Activated naive CD4-positive, alpha-beta T cell treated with anti-CD3 and anti-CD28 coated beads, Interleukin-2, amount 10 ng/mL, durations not matched to agents 7 days and 5 days (primary cell): ENCODE measurements around the gene HASPIN.
"Not testable (repeated sequence)": the region's sequence is repeated elsewhere in the genome, so short reads cannot be mapped to it uniquely, and the experiment has no call there.

ENCODE experiments used
- CTCF ChIA-PET: fragments of 350-600 bp; sonication (Branson Sonifier 250); formaldehyde crosslinking; loops from one replicate; lab custom pipeline; 2021; ENCODE audit warnings: antibody characterized with exemption; lab: Charles Lee
- DNase-seq: peaks from one replicate; pipeline ENCODE4 v3.0.0-alpha.2; 2020
- H3K27ac Mint-ChIP-seq: one replicate; pipeline ENCODE4 v1.8.0; 2021; ENCODE audit warnings: mild to moderate bottlenecking, moderate library complexity, mixed read lengths
- H3K27me3 Mint-ChIP-seq: one replicate; pipeline ENCODE4 v1.8.0; 2021; ENCODE audit warnings: mild to moderate bottlenecking, mixed read lengths
- H3K36me3 Mint-ChIP-seq: one replicate; pipeline ENCODE4 v1.8.0; 2021; ENCODE audit warnings: mixed read lengths
- H3K4me1 Mint-ChIP-seq: one replicate; pipeline ENCODE4 v1.8.0; 2021; ENCODE audit warnings: mixed read lengths
- H3K4me3 Mint-ChIP-seq: one replicate; pipeline ENCODE4 v1.8.0; 2021; ENCODE audit warnings: mild to moderate bottlenecking, moderate library complexity, mixed read lengths
- H3K9me3 Mint-ChIP-seq: one replicate; pipeline ENCODE4 v1.8.0; 2021; ENCODE audit warnings: mixed read lengths

The HASPIN gene

GRCh38 chr17:3689262-3690093, 34.2 kb upstream of the HASPIN start:
- no peak for DNase-seq
- no peaks in the 10 kb centered on the region for H3K9me3 Mint-ChIP-seq
- H3K4me1 Mint-ChIP-seq = peaks cover 15% of the 10 kb centered on the region
- peak overlapping the region; percentile 38 for H3K27ac Mint-ChIP-seq
- CTCF ChIA-PET = no interaction called here
- H3K27me3 Mint-ChIP-seq = no peaks in the 10 kb centered on the region
- H3K4me3 Mint-ChIP-seq = no peak overlapping the region
- peaks cover 8% of the 10 kb centered on the region for H3K36me3 Mint-ChIP-seq

GRCh38 chr17:3690094-3690715, 33.5 kb upstream of the HASPIN start:
- no peak overlapping the region for H3K27ac Mint-ChIP-seq

GRCh38 chr17:3691617-3692067, 32.1 kb upstream of the HASPIN start:
- CTCF ChIA-PET = interaction anchor here (1.3 to 2.7 kb wide), 3 partner anchors 9 to 154 kb away, joined by 3 to 7 read pairs (median 4); partner anchors contain the start of gene NCBP3
- no peak for DNase-seq
- peaks cover 10% of the 10 kb centered on the region for H3K36me3 Mint-ChIP-seq
- no peaks in the 10 kb centered on the region for H3K27me3 Mint-ChIP-seq
- H3K4me3 Mint-ChIP-seq = no peak overlapping the region
- H3K27ac Mint-ChIP-seq = no peak overlapping the region
- H3K4me1 Mint-ChIP-seq = peaks cover 33% of the 10 kb centered on the region
- H3K9me3 Mint-ChIP-seq = no peaks in the 10 kb centered on the region

More at GRCh38 chr17:3690094-3690715, 33.5 kb upstream of the HASPIN start:
- DNase-seq = no peak
- Mint-ChIP-seq H3K36me3 (peaks cover 10% of the 10 kb centered on the region), H3K27me3 (no peaks in the 10 kb centered on the region), H3K4me3 (no peak overlapping the region), H3K4me1 (peaks cover 20% of the 10 kb centered on the region), H3K9me3 (no peaks in the 10 kb centered on the region)
- CTCF ChIA-PET = interaction anchor here (0.6 kb wide), 1 partner anchor 11 kb away, joined by 3 read pairs; no protein-coding TSS in a partner anchor

GRCh38 chr17:3692346-3692745, 31.4 kb upstream of the HASPIN start:
- Mint-ChIP-seq H3K36me3 (peaks cover 10% of the 10 kb centered on the region), H3K4me1 (peaks cover 35% of the 10 kb centered on the region), H3K27ac (no peak overlapping the region), H3K27me3 (no peaks in the 10 kb centered on the region), H3K4me3 (no peak overlapping the region), H3K9me3 (no peaks in the 10 kb centered on the region)
- no peak for DNase-seq
- CTCF ChIA-PET = interaction anchor here (1.3 to 2.7 kb wide), 3 partner anchors 9 to 154 kb away, joined by 3 to 7 read pairs (median 4); partner anchors contain the start of gene NCBP3

- H3K36me3 Mint-ChIP-seq = peaks cover 10% of the 10 kb centered on the region
- H3K4me3 Mint-ChIP-seq = no peak overlapping the region
- no peaks in the 10 kb centered on the region for H3K9me3 Mint-ChIP-seq
- peaks cover 4% of the 10 kb centered on the region for H3K27me3 Mint-ChIP-seq
- no peak overlapping the region for H3K27ac Mint-ChIP-seq
- DNase-seq = no peak
- H3K4me1 Mint-ChIP-seq = peaks cover 36% of the 10 kb centered on the region
- CTCF ChIA-PET = interaction anchor here (2.7 kb wide), 1 partner anchor 10 kb away, joined by 7 read pairs; no protein-coding TSS in a partner anchor
Observed at GRCh38 chr17:3693141-3693540, 30.6 kb upstream of the HASPIN start.

GRCh38 chr17:3693829-3694231, 29.9 kb upstream of the HASPIN start:
- peak overlapping the region; percentile 55 for H3K27ac Mint-ChIP-seq
- peaks cover 36% of the 10 kb centered on the region for H3K4me1 Mint-ChIP-seq
- CTCF ChIA-PET = interaction anchor here (1.0 kb wide), 1 partner anchor 10 kb away, joined by 5 read pairs; no protein-coding TSS in a partner anchor
- peaks cover 4% of the 10 kb centered on the region for H3K27me3 Mint-ChIP-seq
- H3K36me3 Mint-ChIP-seq = peaks cover 10% of the 10 kb centered on the region
- no peak for DNase-seq
- H3K9me3 Mint-ChIP-seq = no peaks in the 10 kb centered on the region
- H3K4me3 Mint-ChIP-seq = peak overlapping the region; percentile 81

GRCh38 chr17:3695129-3695722, 28.5 kb upstream of the HASPIN start:
- H3K27me3 Mint-ChIP-seq = peaks cover 4% of the 10 kb centered on the region
- H3K4me1 Mint-ChIP-seq = peaks cover 34% of the 10 kb centered on the region
- H3K36me3 Mint-ChIP-seq = peaks cover 6% of the 10 kb centered on the region
- CTCF ChIA-PET = interaction anchor here (0.6 to 1.2 kb wide), 5 partner anchors 11 to 43 kb away, joined by 3 to 5 read pairs (median 3); partner anchors contain the start of gene HASPIN
- H3K9me3 Mint-ChIP-seq = no peaks in the 10 kb centered on the region
- H3K27ac Mint-ChIP-seq = no peak overlapping the region
- DNase-seq = no peak
- peak overlapping the region; percentile 81 for H3K4me3 Mint-ChIP-seq

- Mint-ChIP-seq H3K36me3 (peaks cover 8% of the 10 kb centered on the region), H3K4me3 (peak within 1 kb of the TSS; percentile 88), H3K4me1 (peaks cover 34% of the 10 kb centered on the region), H3K9me3 (no peaks in the 10 kb centered on the region), H3K27me3 (peaks cover 4% of the 10 kb centered on the region), H3K27ac (peak within 1 kb of the TSS; percentile 91)
- DNase-seq = peak; percentile 62
- CTCF ChIA-PET = interaction anchor here (0.6 to 1.2 kb wide), 8 partner anchors 12 to 42 kb away, joined by 3 to 5 read pairs (median 3); partner anchors contain the start of gene HASPIN
Observed at GRCh38 chr17:3695723-3696411, 27.8 kb upstream of the HASPIN start, which contains the start of gene P2RX5. TSS of gene P2RX5 (minus strand) at chr17:3696155. CDS start at chr17:3696005, 150 bp downstream.

- peaks cover 33% of the 10 kb centered on the region for H3K4me1 Mint-ChIP-seq
- no peak for DNase-seq
- H3K27me3 Mint-ChIP-seq = peaks cover 4% of the 10 kb centered on the region
- no peak overlapping the region for H3K27ac Mint-ChIP-seq
- no peak overlapping the region for H3K4me3 Mint-ChIP-seq
- CTCF ChIA-PET = interaction anchor here (1.1 kb wide), 1 partner anchor 26 kb away, joined by 3 read pairs; no protein-coding TSS in a partner anchor
- peaks cover 7% of the 10 kb centered on the region for H3K36me3 Mint-ChIP-seq
- H3K9me3 Mint-ChIP-seq = no peaks in the 10 kb centered on the region
Observed at GRCh38 chr17:3697103-3697476, 26.6 kb upstream of the HASPIN start.

GRCh38 chr17:3698139-3698538, 25.6 kb upstream of the HASPIN start:
- Mint-ChIP-seq H3K9me3 (peaks cover 6% of the 10 kb centered on the region), H3K27me3 (peaks cover 4% of the 10 kb centered on the region), H3K4me1 (peaks cover 31% of the 10 kb centered on the region), H3K36me3 (peaks cover 12% of the 10 kb centered on the region), H3K4me3 (no peak overlapping the region), H3K27ac (no peak overlapping the region)
- no peak for DNase-seq
- CTCF ChIA-PET = no interaction called here

- no peak for DNase-seq
- Mint-ChIP-seq H3K9me3 (peaks cover 6% of the 10 kb centered on the region), H3K4me3 (no peak overlapping the region), H3K27ac (no peak overlapping the region), H3K36me3 (peaks cover 10% of the 10 kb centered on the region), H3K27me3 (peaks cover 4% of the 10 kb centered on the region), H3K4me1 (peaks cover 17% of the 10 kb centered on the region)
- CTCF ChIA-PET = no interaction called here
Observed at GRCh38 chr17:3699951-3700350, 23.8 kb upstream of the HASPIN start.

- not testable (repeated sequence) for H3K27me3 Mint-ChIP-seq, H3K36me3 Mint-ChIP-seq, H3K4me3 Mint-ChIP-seq, H3K4me1 Mint-ChIP-seq, H3K9me3 Mint-ChIP-seq, DNase-seq, H3K27ac Mint-ChIP-seq
- CTCF ChIA-PET = interaction anchor here (1.0 kb wide), 1 partner anchor 161 kb away, joined by 4 read pairs; no protein-coding TSS in a partner anchor
Observed at GRCh38 chr17:3702041-3702539, 21.6 kb upstream of the HASPIN start.
